HepG2 (cell line): ENCODE data around the gene INAFM2. TPM values are rescaled to one million over a fixed set of nuclear protein-coding genes. Genes with fewer than 3 reads are reported as not detected.

Experiments
- KLF6 ChIP-seq: IDR thresholded peaks from 2 replicates; pipeline ENCODE4 v1.8.0; 2016; ENCODE audit warnings: missing biosample characterization, missing genetic modification reagents
- MEIS1 ChIP-seq: sonication (generic); formaldehyde crosslinking; IDR thresholded peaks from 2 replicates; pipeline ENCODE4 v1.9.0; 2021; ENCODE audit warnings: mild to moderate bottlenecking, missing genetic modification reagents, moderate library complexity, borderline replicate concordance
- NFRKB ChIP-seq: fragments of 450-650 bp; IDR thresholded peaks from 2 replicates; pipeline ENCODE4 v1.6.1; 2017
- SIN3B ChIP-seq: fragments of 150-350 bp; IDR thresholded peaks from 2 replicates; pipeline ENCODE4 v1.6.1; 2014; ENCODE audit warnings: low read length
- SMARCC2 ChIP-seq: fragments of 450-650 bp; IDR thresholded peaks from 2 replicates; pipeline ENCODE4 v1.6.1; 2017; ENCODE audit warnings: antibody characterized with exemption, mild to moderate bottlenecking
- SRF ChIP-seq: IDR thresholded peaks from 2 replicates; pipeline ENCODE4 v1.6.1; 2011; ENCODE audit warnings: mild to moderate bottlenecking, low read depth, low read length, moderate library complexity
- SYNCRIP ChIP-seq: fragments of 200-400 bp; formaldehyde crosslinking; IDR thresholded peaks from 2 replicates; pipeline ENCODE4 v1.6.1; 2018; ENCODE audit warnings: mild to moderate bottlenecking, low read depth, low read length; ENCODE audit not compliant: insufficient read depth
- ZBTB20 ChIP-seq: sonication (generic); formaldehyde crosslinking; IDR thresholded peaks from 2 replicates; pipeline ENCODE4 v1.8.1; 2023; ENCODE audit warnings: missing genetic modification reagents, low read depth, mild to moderate bottlenecking, borderline replicate concordance
- ZBTB37 ChIP-seq: sonication (generic); formaldehyde crosslinking; IDR thresholded peaks from 2 replicates; pipeline ENCODE4 v1.4.0; 2020; ENCODE audit warnings: mild to moderate bottlenecking, missing genetic modification reagents
- ZNF253 ChIP-seq: sonication (generic); formaldehyde crosslinking; IDR thresholded peaks from 2 replicates; pipeline ENCODE4 v1.8.0; 2022; ENCODE audit warnings: mild to moderate bottlenecking, missing genetic modification reagents, borderline replicate concordance
- ZNF256 ChIP-seq: sonication (generic); formaldehyde crosslinking; conservative IDR thresholded peaks from 2 replicates; pipeline ENCODE4 v1.4.0; 2020; ENCODE audit warnings: missing genetic modification reagents
- ZNF329 ChIP-seq: sonication (generic); formaldehyde crosslinking; IDR thresholded peaks from 2 replicates; pipeline ENCODE4 v1.9.0; 2021; ENCODE audit warnings: low read depth, mild to moderate bottlenecking, missing genetic modification reagents
- ZNF333 ChIP-seq: sonication (generic); formaldehyde crosslinking; IDR thresholded peaks from 2 replicates; pipeline ENCODE4 v1.4.0; 2020; ENCODE audit warnings: mild to moderate bottlenecking, missing genetic modification reagents, borderline replicate concordance
- ZNF343 ChIP-seq: sonication (generic); formaldehyde crosslinking; IDR thresholded peaks from 2 replicates; pipeline ENCODE4 v1.4.0; 2020; ENCODE audit warnings: mild to moderate bottlenecking, missing genetic modification reagents
- ZNF382 ChIP-seq: sonication (generic); formaldehyde crosslinking; IDR thresholded peaks from 2 replicates; pipeline ENCODE4 v1.5.0; 2020; ENCODE audit warnings: missing genetic modification reagents, mild to moderate bottlenecking, borderline replicate concordance
- ZNF431 ChIP-seq: sonication (generic); formaldehyde crosslinking; IDR thresholded peaks from 2 replicates; pipeline ENCODE4 v1.9.0; 2022; ENCODE audit warnings: missing genetic modification reagents, low read depth, mild to moderate bottlenecking, borderline replicate concordance
- ZNF432 ChIP-seq: sonication (generic); formaldehyde crosslinking; IDR thresholded peaks from 2 replicates; pipeline ENCODE4 v1.5.0; 2020; ENCODE audit warnings: missing genetic modification reagents, mild to moderate bottlenecking, borderline replicate concordance
- ZNF460 ChIP-seq: sonication (generic); formaldehyde crosslinking; IDR thresholded peaks from 2 replicates; pipeline ENCODE4 v1.5.1; 2020; ENCODE audit warnings: missing genetic modification reagents, mild to moderate bottlenecking, borderline replicate concordance
- ZNF569 ChIP-seq: sonication (generic); formaldehyde crosslinking; IDR thresholded peaks from 2 replicates; pipeline ENCODE4 v1.5.0; 2020; ENCODE audit warnings: mild to moderate bottlenecking, missing genetic modification reagents, moderate library complexity, borderline replicate concordance
- ZNF646 ChIP-seq: sonication (generic); formaldehyde crosslinking; IDR thresholded peaks from 2 replicates; pipeline ENCODE4 v1.9.0; 2021; ENCODE audit warnings: mild to moderate bottlenecking, missing genetic modification reagents
- ZNF7 ChIP-seq: IDR thresholded peaks from 2 replicates; pipeline ENCODE4 v1.6.1; 2016; ENCODE audit warnings: missing biosample characterization, missing genetic modification reagents
- ZNF891 ChIP-seq: sonication (generic); formaldehyde crosslinking; IDR thresholded peaks from 2 replicates; pipeline ENCODE4 v1.5.0; 2020; ENCODE audit warnings: mild to moderate bottlenecking, missing genetic modification reagents
- polyA plus RNA-seq, 8 experiments: library from polyadenylated mRNA; depleted of rRNA in 3 of 8; stranded (reverse) in 7 of 8; unstranded in 1 of 8; fragments of >200 nt; fragmentation: Illumina TruSeq in 4 of 8; extraction: Trizol in 4 of 8; gene quantifications; 2 replicates each; pipeline versions ENCODE4 v1.2.1 to v1.2.3, GENCODE V29; 2011 to 2016; ENCODE audit warnings: low read depth in 4 of 8, missing spikeins in 1 of 8, mixed read lengths in 1 of 8; ENCODE audit not compliant: insufficient read depth in 1 of 8
- total RNA-seq, 5 experiments: library from RNA; depleted of rRNA; stranded (reverse); fragments of >200 nt; fragmentation: Illumina TruSeq; extraction: Trizol; gene quantifications; 2 replicates each; pipeline ENCODE4 v1.2.3, GENCODE V29; 2016; ENCODE audit warnings: low read depth in 1 of 5

INAFM2 gene
- total and polyA plus RNA-seq, 2 of the 13 experiments (the other 11 are each of a cell fraction or from before 2014, with no cell fraction given): 5.5 to 6.5 TPM

DNA sequence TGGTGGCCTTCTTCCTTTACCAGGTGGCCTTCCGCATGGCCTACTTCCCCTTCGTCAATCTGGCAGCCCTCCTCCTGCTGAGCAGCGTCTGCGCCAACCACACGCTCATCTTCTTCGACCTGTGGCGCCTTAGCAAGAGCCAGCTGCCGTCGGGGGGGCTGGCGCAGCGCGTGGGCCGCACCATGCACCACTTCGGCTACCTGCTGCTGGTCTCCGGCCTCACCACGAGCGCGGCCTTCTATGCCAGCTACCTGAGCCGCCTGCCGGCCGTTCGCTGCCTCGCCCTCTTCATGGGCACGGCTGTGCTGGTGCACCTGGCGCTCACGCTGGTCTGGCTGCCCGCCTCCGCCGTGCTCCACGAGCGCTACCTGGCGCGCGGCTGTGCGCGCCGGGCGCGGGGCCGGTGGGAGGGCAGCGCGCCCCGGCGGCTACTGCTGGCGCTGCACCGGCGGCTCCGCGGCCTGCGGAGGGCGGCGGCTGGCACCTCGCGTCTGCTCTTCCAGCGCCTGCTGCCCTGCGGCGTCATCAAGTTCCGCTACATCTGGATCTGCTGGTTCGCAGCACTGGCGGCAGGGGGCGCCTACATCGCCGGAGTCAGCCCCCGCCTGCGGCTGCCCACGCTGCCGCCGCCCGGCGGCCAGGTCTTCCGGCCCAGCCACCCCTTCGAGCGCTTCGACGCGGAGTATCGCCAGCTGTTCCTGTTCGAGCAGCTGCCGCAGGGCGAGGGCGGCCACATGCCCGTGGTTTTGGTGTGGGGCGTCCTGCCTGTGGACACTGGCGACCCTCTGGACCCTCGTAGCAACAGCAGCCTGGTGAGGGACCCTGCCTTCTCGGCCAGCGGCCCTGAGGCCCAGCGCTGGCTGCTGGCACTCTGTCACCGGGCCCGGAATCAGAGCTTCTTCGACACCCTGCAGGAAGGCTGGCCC lies 44.5 kb downstream of the INAFM2 start (continued):
- TF ChIP-seq ZNF646 (CRISPR knock-in tag): no peak
- no peak for TF ChIP-seq SIN3B
- TF ChIP-seq ZNF343 (CRISPR knock-in tag): peak; percentile 70; the same call in 1 of the 2 replicates
- peak; percentile 97 for TF ChIP-seq ZNF256 (CRISPR knock-in tag)
- TF ChIP-seq ZNF329: no peak
- TF ChIP-seq ZBTB37 (CRISPR knock-in tag): no peak
- TF ChIP-seq NFRKB: no peak
- TF ChIP-seq SRF: 0 out of 2 replicates have a peak, but pooled peaks have one; percentile 15
- peak; percentile 73; the same call in 1 of the 2 replicates for TF ChIP-seq ZNF891 (CRISPR knock-in tag)
- TF ChIP-seq SMARCC2: no peak
- peak; percentile 81; the same call in 1 of the 2 replicates for TF ChIP-seq ZNF333 (CRISPR knock-in tag)
- no peak for TF ChIP-seq SYNCRIP
- no peak for TF ChIP-seq ZNF382 (CRISPR knock-in tag)
- TF ChIP-seq ZNF432 (CRISPR knock-in tag): no peak
- TF ChIP-seq ZNF569: no peak
- TF ChIP-seq ZNF460 (CRISPR knock-in tag): no peak; the same call in 1 of the 2 replicates
- peak; percentile 94 for TF ChIP-seq ZNF253 (CRISPR knock-in tag)
- peak; percentile 51; the same call in 1 of the 2 replicates for TF ChIP-seq ZNF7 (CRISPR knock-in tag)
- peak; percentile 65; the same call in 1 of the 2 replicates for TF ChIP-seq MEIS1 (CRISPR knock-in tag)
- peak; percentile 64; the same call in 1 of the 2 replicates for TF ChIP-seq ZNF431 (CRISPR knock-in tag)
- peak; percentile 98 for TF ChIP-seq KLF6
- TF ChIP-seq ZBTB20: peak; percentile 35; the same call in 1 of the 2 replicates
